ENCODE data around the gene ZBTB40. TPM values are rescaled to one million over a fixed set of nuclear protein-coding genes. Genes with fewer than 3 reads are reported as not detected.

ZBTB40 gene
- total RNA-seq, 1 donor from 2014 or later: 15.3 TPM

DNA sequence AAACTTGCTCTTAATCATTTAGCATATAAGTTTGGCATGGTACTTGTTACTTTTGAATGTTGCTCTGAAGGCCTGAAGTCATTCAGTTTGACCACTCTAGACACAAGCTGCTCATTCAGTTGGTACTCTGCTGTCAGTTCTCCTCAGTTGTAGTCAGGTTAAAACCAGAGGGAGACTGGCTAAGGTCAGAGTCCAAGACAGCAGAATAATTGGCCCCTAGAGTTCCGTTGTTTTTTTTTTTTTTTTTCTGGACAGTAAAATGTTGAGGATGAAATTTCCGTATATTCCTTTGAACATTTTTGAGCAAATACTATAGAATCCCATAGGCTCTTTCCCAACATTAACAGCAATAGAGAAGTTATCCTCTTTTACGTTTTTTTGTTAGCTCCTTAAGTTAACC lies 9.4 kb downstream of the ZBTB40 start:
- Mint-ChIP-seq H3K4me1 (ENCODE audit: low read depth, unreplicated experiment) (no peaks in the 10 kb centered on the region), H3K36me3 (ENCODE audit: low read depth, unreplicated experiment) (no peaks in the 10 kb centered on the region), H3K27ac (ENCODE audit: unreplicated experiment) (no peak overlapping the region), H3K27me3 (ENCODE audit: low read depth, unreplicated experiment) (no peaks in the 10 kb centered on the region), H3K9me3 (ENCODE audit: unreplicated experiment) (no peaks in the 10 kb centered on the region), H3K4me3 (ENCODE audit: unreplicated experiment) (no peak overlapping the region)
- Histone ChIP-seq H3K36me3 (ENCODE audit: insufficient read depth, low read length) (no peaks in the 10 kb centered on the region), H3K4me3 (ENCODE audit: insufficient read depth, low read depth, low read length) (no peak overlapping the region), H3K4me1 (ENCODE audit: insufficient read depth, low read length) (no peaks in the 10 kb centered on the region), H3K27me3 (ENCODE audit: insufficient read depth, low read length) (no peaks in the 10 kb centered on the region), H3K79me2 (ENCODE audit: insufficient read depth, low read length) (peaks cover 84% of the 10 kb centered on the region), H3K9ac (ENCODE audit: low read length) (no peak overlapping the region), H3K9me3 (ENCODE audit: insufficient read depth, low read depth, low read length) (peaks cover 4% of the 10 kb centered on the region), H3K4me2 (ENCODE audit: low read length) (no peak overlapping the region), H4K20me1 (ENCODE audit: insufficient read depth, low read length) (peaks cover 71% of the 10 kb centered on the region), H2AFZ (ENCODE audit: low read depth, low read length) (no peak overlapping the region), H3K27ac (ENCODE audit: low read depth, low read length) (no peak overlapping the region)
- no peak for TF ChIP-seq EZH2 (IDR thresholded peaks at IDR 0.05; ENCODE audit: insufficient read depth, low read length)
- TF ChIP-seq, protein P1, sequence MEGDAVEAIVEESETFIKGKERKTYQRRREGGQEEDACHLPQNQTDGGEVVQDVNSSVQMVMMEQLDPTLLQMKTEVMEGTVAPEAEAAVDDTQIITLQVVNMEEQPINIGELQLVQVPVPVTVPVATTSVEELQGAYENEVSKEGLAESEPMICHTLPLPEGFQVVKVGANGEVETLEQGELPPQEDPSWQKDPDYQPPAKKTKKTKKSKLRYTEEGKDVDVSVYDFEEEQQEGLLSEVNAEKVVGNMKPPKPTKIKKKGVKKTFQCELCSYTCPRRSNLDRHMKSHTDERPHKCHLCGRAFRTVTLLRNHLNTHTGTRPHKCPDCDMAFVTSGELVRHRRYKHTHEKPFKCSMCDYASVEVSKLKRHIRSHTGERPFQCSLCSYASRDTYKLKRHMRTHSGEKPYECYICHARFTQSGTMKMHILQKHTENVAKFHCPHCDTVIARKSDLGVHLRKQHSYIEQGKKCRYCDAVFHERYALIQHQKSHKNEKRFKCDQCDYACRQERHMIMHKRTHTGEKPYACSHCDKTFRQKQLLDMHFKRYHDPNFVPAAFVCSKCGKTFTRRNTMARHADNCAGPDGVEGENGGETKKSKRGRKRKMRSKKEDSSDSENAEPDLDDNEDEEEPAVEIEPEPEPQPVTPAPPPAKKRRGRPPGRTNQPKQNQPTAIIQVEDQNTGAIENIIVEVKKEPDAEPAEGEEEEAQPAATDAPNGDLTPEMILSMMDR (IDR thresholded peaks at IDR 0.05; ENCODE audit: insufficient read depth, low read depth, low read length): no peak
- FAIRE-seq (no peak), DNase-seq (ENCODE audit: low read depth) (no peak)

DNA sequence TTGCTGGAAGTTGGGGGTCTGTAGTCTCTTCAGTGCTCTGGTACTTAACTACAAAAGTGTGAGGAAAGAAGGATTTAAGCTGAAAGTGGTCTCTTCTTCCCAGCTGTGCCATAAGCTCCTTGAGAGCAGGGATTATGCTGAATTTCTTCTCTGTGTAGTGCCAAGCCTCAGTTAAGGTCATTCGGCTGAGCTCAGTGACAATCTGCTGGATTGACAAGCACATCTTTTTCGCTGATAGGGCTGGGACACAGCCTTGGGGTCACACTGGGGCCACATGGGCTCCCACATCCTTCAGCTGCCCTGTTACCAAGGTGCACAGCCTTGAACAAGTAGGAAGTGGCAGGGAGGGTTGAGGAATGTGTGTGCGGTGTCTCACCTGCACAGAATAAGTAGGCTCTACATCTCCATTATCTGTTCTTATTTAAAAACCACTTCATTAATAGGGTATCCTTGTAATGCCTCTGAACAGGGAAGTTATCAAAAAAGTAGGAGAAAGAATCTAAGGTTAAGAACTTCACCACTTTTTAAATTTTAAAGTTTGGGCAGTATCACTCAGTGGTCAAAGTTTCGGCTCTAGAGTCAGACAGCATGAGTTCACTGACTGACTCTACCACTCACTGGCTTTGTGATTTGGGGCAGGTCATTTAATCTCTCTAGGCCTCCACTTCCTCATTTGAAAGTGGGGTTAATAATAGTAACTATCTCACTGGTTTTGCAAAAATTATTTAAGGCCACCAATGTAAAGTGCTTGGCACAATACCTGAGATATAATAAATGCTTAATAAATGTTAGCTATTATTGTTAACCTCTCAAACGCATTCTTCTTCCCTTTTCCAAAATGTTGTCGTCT lies 10.3 kb downstream of the ZBTB40 start:
- no peak for FAIRE-seq
- Histone ChIP-seq H3K4me1 (ENCODE audit: insufficient read depth, low read length) (no peaks in the 10 kb centered on the region), H3K9ac (ENCODE audit: low read length) (no peak overlapping the region), H3K4me2 (ENCODE audit: low read length) (no peak overlapping the region), H4K20me1 (ENCODE audit: insufficient read depth, low read length) (peaks cover 68% of the 10 kb centered on the region), H3K27ac (ENCODE audit: low read depth, low read length) (no peak overlapping the region), H3K4me3 (ENCODE audit: insufficient read depth, low read depth, low read length) (no peak overlapping the region), H3K27me3 (ENCODE audit: insufficient read depth, low read length) (no peaks in the 10 kb centered on the region), H2AFZ (ENCODE audit: low read depth, low read length) (no peak overlapping the region), H3K36me3 (ENCODE audit: insufficient read depth, low read length) (no peaks in the 10 kb centered on the region), H3K9me3 (ENCODE audit: insufficient read depth, low read depth, low read length) (peaks cover 4% of the 10 kb centered on the region), H3K79me2 (ENCODE audit: insufficient read depth, low read length) (peaks cover 81% of the 10 kb centered on the region)
- Mint-ChIP-seq H3K27ac (ENCODE audit: unreplicated experiment) (no peak overlapping the region), H3K27me3 (ENCODE audit: low read depth, unreplicated experiment) (no peaks in the 10 kb centered on the region), H3K4me1 (ENCODE audit: low read depth, unreplicated experiment) (no peaks in the 10 kb centered on the region), H3K4me3 (ENCODE audit: unreplicated experiment) (no peak overlapping the region), H3K9me3 (ENCODE audit: unreplicated experiment) (no peaks in the 10 kb centered on the region), H3K36me3 (ENCODE audit: low read depth, unreplicated experiment) (no peaks in the 10 kb centered on the region)
- no peak for DNase-seq (ENCODE audit: low read depth)
- TF ChIP-seq, protein P1 (IDR thresholded peaks at IDR 0.05; ENCODE audit: insufficient read depth, low read depth, low read length): no peak
- TF ChIP-seq EZH2 (IDR thresholded peaks at IDR 0.05; ENCODE audit: insufficient read depth, low read length): no peak

DNA sequence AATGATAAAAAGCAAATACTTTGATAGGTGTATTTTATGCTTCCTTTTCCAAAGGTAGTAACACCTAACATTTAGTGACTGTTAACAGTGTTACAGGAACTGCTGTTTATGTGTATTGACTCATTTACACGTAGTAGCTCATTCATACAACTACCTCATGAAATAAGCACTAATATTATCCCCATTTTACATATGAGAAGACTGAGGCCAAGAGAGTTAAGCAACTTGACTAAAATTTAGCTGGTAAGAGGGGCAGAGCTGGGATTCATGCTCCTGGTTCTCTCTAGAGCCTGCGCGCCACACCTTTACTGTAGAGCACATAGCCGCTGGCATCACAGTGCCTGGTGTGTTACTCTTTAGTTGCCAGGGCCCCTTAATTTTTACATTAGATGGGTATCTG lies 11.3 kb downstream of the ZBTB40 start:
- Mint-ChIP-seq H3K27me3 (ENCODE audit: low read depth, unreplicated experiment) (no peaks in the 10 kb centered on the region), H3K4me1 (ENCODE audit: low read depth, unreplicated experiment) (no peaks in the 10 kb centered on the region), H3K27ac (ENCODE audit: unreplicated experiment) (no peak overlapping the region), H3K4me3 (ENCODE audit: unreplicated experiment) (no peak overlapping the region), H3K36me3 (ENCODE audit: low read depth, unreplicated experiment) (no peaks in the 10 kb centered on the region), H3K9me3 (ENCODE audit: unreplicated experiment) (no peaks in the 10 kb centered on the region)
- peaks cover 4% of the 10 kb centered on the region for H3K9me3 ChIP-seq (ENCODE audit: insufficient read depth, low read depth, low read length)
- H4K20me1 ChIP-seq (ENCODE audit: insufficient read depth, low read length): peaks cover 68% of the 10 kb centered on the region
- H3K79me2 ChIP-seq (ENCODE audit: insufficient read depth, low read length): peaks cover 78% of the 10 kb centered on the region
- no peak overlapping the region for H3K4me3 ChIP-seq (ENCODE audit: insufficient read depth, low read depth, low read length)
- TF ChIP-seq, protein P1 (IDR thresholded peaks at IDR 0.05; ENCODE audit: insufficient read depth, low read depth, low read length): no peak
- TF ChIP-seq EZH2 (IDR thresholded peaks at IDR 0.05; ENCODE audit: insufficient read depth, low read length): no peak
- H3K27ac ChIP-seq (ENCODE audit: low read depth, low read length): no peak overlapping the region
- no peaks in the 10 kb centered on the region for H3K4me1 ChIP-seq (ENCODE audit: insufficient read depth, low read length)
- FAIRE-seq: no peak
- no peak overlapping the region for H2AFZ ChIP-seq (ENCODE audit: low read depth, low read length)
- no peaks in the 10 kb centered on the region for H3K36me3 ChIP-seq (ENCODE audit: insufficient read depth, low read length)
- DNase-seq (ENCODE audit: low read depth): no peak
- H3K9ac ChIP-seq (ENCODE audit: low read length): no peak overlapping the region
- no peak overlapping the region for H3K4me2 ChIP-seq (ENCODE audit: low read length)
- no peaks in the 10 kb centered on the region for H3K27me3 ChIP-seq (ENCODE audit: insufficient read depth, low read length)

All from astrocyte (in vitro differentiated cells and primary cell).